ENCODE measurements around the gene ZNF667.

The ZNF667 gene

GRCh38 chr19:56393119-56394012 is 83.8 kb downstream of the ZNF667 start, which contains the start of gene ZNF582:
TSS of gene ZNF582 (minus strand) at chr19:56393534. CDS start at chr19:56391752, 1,782 bp downstream.
- DNase-seq (ENCODE audit: low read depth in 2 of 2, low spot score in 1 of 2) = peak; percentile 68 to 82

Data from stimulated activated CD8-positive, alpha-beta memory T cell treated with anti-CD3 and anti-CD28 coated beads, Interleukin-4, amount 100 ng/mL, for 1 hour (primary cell).